B cell (primary cell): ENCODE results near the gene ACER1.

Experiments used
- CTCF ChIP-seq: fragments of 200-600 bp; IDR thresholded peaks from one replicate; pipeline ENCODE4 v1.8.0; 2022; ENCODE audit warnings: antibody characterized with exemption, mild to moderate bottlenecking
- EZH2 ChIP-seq: IDR thresholded peaks from 2 replicates; pipeline ENCODE4 v1.6.1; 2012; ENCODE audit warnings: borderline replicate concordance, low read depth, mild to moderate bottlenecking, moderate library complexity, low read length; ENCODE audit not compliant: insufficient read depth, poor library complexity, severe bottlenecking

- TF ChIP-seq CTCF (no peak), EZH2 (no peak)
Observed at GRCh38 chr19:6322284-6322683, 11.1 kb downstream of the ACER1 start.
